Smooth muscle cell (in vitro differentiated cells): ENCODE data around the gene CCDC88A. TPM values are rescaled to one million over a fixed set of nuclear protein-coding genes. Genes with fewer than 3 reads are reported as not detected.

Experiments used
- DNase-seq: peaks from one replicate; lab custom pipeline; 2025; ENCODE audit not compliant: unreplicated experiment; lab: John Stamatoyannopoulos, UW
- H2AFZ ChIP-seq: fragments of 200-600 bp; sonication (generic); 2 replicates; pipeline ENCODE4 v1.6.0; 2016; ENCODE audit warnings: antibody characterized with exemption, low read depth, mild to moderate bottlenecking
- H3F3A ChIP-seq: fragments of 200-600 bp; sonication (generic); 2 replicates; pipeline ENCODE4 v1.6.0; 2017; ENCODE audit warnings: antibody characterized with exemption, low read depth
- H3K27ac ChIP-seq: fragments of 200-600 bp; sonication (generic); 2 replicates; pipeline ENCODE4 v1.5.1; 2016; ENCODE audit warnings: low read depth, mild to moderate bottlenecking
- H3K27me3 ChIP-seq: fragments of 200-600 bp; sonication (generic); 2 replicates; pipeline ENCODE4 v1.6.1; 2016; ENCODE audit warnings: low read depth, mild to moderate bottlenecking
- H3K36me3 ChIP-seq: fragments of 200-600 bp; sonication (generic); 2 replicates; pipeline ENCODE4 v1.5.1; 2016; ENCODE audit warnings: low read depth
- H3K4me1 ChIP-seq: fragments of 200-600 bp; sonication (generic); 2 replicates; pipeline ENCODE4 v1.5.1; 2016; ENCODE audit warnings: low read depth
- H3K4me2 ChIP-seq: fragments of 200-600 bp; sonication (generic); 2 replicates; pipeline ENCODE4 v1.6.0; 2016; ENCODE audit warnings: mild to moderate bottlenecking
- H3K4me3 ChIP-seq: fragments of 200-600 bp; sonication (generic); 2 replicates; pipeline ENCODE4 v1.5.1; 2016; ENCODE audit warnings: mild to moderate bottlenecking
- H3K79me2 ChIP-seq: fragments of 200-600 bp; sonication (generic); 2 replicates; pipeline ENCODE4 v1.6.0; 2016; ENCODE audit warnings: low read depth, mild to moderate bottlenecking
- H3K9ac ChIP-seq: fragments of 200-600 bp; sonication (generic); 2 replicates; pipeline ENCODE4 v1.6.0; 2016; ENCODE audit warnings: low read depth
- H3K9me3 ChIP-seq: fragments of 200-600 bp; sonication (generic); replicated peaks from 2 replicates; pipeline ENCODE4 v1.5.1; 2016; ENCODE audit warnings: low read depth
- H4K20me1 ChIP-seq: fragments of 200-600 bp; sonication (generic); 2 replicates; pipeline ENCODE4 v1.6.0; 2016; ENCODE audit warnings: low read depth
- CTCF ChIP-seq: fragments of 200-600 bp; sonication (generic); IDR thresholded peaks from 2 replicates; pipeline ENCODE4 v1.5.1; 2017; ENCODE audit warnings: borderline replicate concordance, mild to moderate bottlenecking, antibody characterized with exemption; ENCODE audit not compliant: insufficient read depth, poor library complexity, severe bottlenecking
- WGBS: methylation state at CpG from one replicate; pipeline ENCODE4 v1.1.7; 2016; ENCODE audit warnings: low lambda C conversion rate; 5-methylcytosine and 5-hydroxymethylcytosine counted together
- polyA plus RNA-seq: library from polyadenylated mRNA; unstranded; fragments of >200 nt; fragmentation: Nextera tagmentation; extraction: Ambion mirVana; gene quantifications from 2 replicates; pipeline ENCODE4 v1.2.1, GENCODE V29; 2016
- total RNA-seq: library from RNA; depleted of rRNA; stranded (reverse); fragments of >200 nt; gene quantifications from 2 replicates; pipeline ENCODE4 v1.2.3, GENCODE V29; 2014

The CCDC88A gene
- total and polyA plus RNA-seq, 2 experiments from 2014 or later, result 28.8 to 71.1 TPM

- H3K9ac ChIP-seq, result no peak overlapping the region
- no peaks in the 10 kb centered on the region for H3F3A ChIP-seq
- 100% methylated on average over 2 of the region's 2 CpGs for WGBS
- no peaks in the 10 kb centered on the region for H4K20me1 ChIP-seq
- H3K79me2 ChIP-seq, result no peaks in the 10 kb centered on the region
- H3K4me1 ChIP-seq, result no peaks in the 10 kb centered on the region
- H3K36me3 ChIP-seq, result peaks cover 9% of the 10 kb centered on the region
- H3K27ac ChIP-seq, result no peak overlapping the region
- no peak for TF ChIP-seq CTCF
- no peaks in the 10 kb centered on the region for H3K9me3 ChIP-seq
- no peak overlapping the region for H2AFZ ChIP-seq
- H3K27me3 ChIP-seq, result no peaks in the 10 kb centered on the region
- H3K4me3 ChIP-seq, result no peak overlapping the region
- H3K4me2 ChIP-seq, result no peak overlapping the region
- DNase-seq, result no peak
Measured at GRCh38 chr2:55334728-55335127, 84.9 kb downstream of the CCDC88A start.

GRCh38 chr2:55330541-55331297 lies 88.9 kb downstream of the CCDC88A start:
- Histone ChIP-seq H3K4me2 (no peak overlapping the region), H3K27ac (no peak overlapping the region), H3K4me3 (no peak overlapping the region), H3K79me2 (no peaks in the 10 kb centered on the region), H3K9ac (no peak overlapping the region), H2AFZ (no peak overlapping the region), H3F3A (no peaks in the 10 kb centered on the region), H3K36me3 (peaks cover 12% of the 10 kb centered on the region), H3K9me3 (no peaks in the 10 kb centered on the region), H3K27me3 (no peaks in the 10 kb centered on the region), H3K4me1 (no peaks in the 10 kb centered on the region), H4K20me1 (no peaks in the 10 kb centered on the region)
- no peak for DNase-seq
- WGBS, result 100% methylated on average over 1 of the region's 1 CpG
- no peak for TF ChIP-seq CTCF

GRCh38 chr2:55327470-55328230 lies 92.0 kb downstream of the CCDC88A start:
- peaks cover 3% of the 10 kb centered on the region for H3K36me3 ChIP-seq
- 93% methylated on average over 3 of the region's 3 CpGs for WGBS
- H3K27me3 ChIP-seq, result no peaks in the 10 kb centered on the region
- H3K4me1 ChIP-seq, result no peaks in the 10 kb centered on the region
- no peaks in the 10 kb centered on the region for H3F3A ChIP-seq
- no peak overlapping the region for H3K27ac ChIP-seq
- H3K79me2 ChIP-seq, result no peaks in the 10 kb centered on the region
- no peaks in the 10 kb centered on the region for H4K20me1 ChIP-seq
- no peak overlapping the region for H3K4me2 ChIP-seq
- DNase-seq, result no peak
- no peak for TF ChIP-seq CTCF
- H3K9me3 ChIP-seq, result no peaks in the 10 kb centered on the region
- H2AFZ ChIP-seq, result no peak overlapping the region
- H3K9ac ChIP-seq, result no peak overlapping the region
- no peak overlapping the region for H3K4me3 ChIP-seq
